Hindlimb muscle (tissue), 1 donor: ENCODE data around the gene KLHL29. TPM values are rescaled to one million over a fixed set of nuclear protein-coding genes. Genes with fewer than 3 reads are reported as not detected.

Experiments
- DNase-seq: peaks from one replicate; pipeline ENCODE4 v3.0.0-alpha.2; 2013
- polyA plus RNA-seq: library from polyadenylated mRNA; unstranded; fragments of 120-200 nt; gene quantifications from one replicate; pipeline ENCODE4 v1.2.1, GENCODE V29; 2013; ENCODE audit not compliant: insufficient read length

KLHL29 gene
- polyA plus RNA-seq, 1 donor, result 7.6 TPM

GRCh38 chr2:23596316-23596885 is 211.4 kb downstream of the KLHL29 start:
- DNase-seq, result no peak

GRCh38 chr2:23597687-23598086 is 212.7 kb downstream of the KLHL29 start:
- no peak for DNase-seq

GRCh38 chr2:23599006-23599405 is 214.0 kb downstream of the KLHL29 start:
- DNase-seq, result no peak

- DNase-seq, result no peak
These were observed 214.7 kb downstream of the KLHL29 start for GRCh38 chr2:23599667-23600066.

- DNase-seq, result no peak
These were observed 215.4 kb downstream of the KLHL29 start for GRCh38 chr2:23600346-23600745.

- no peak for DNase-seq
These were observed 216.5 kb downstream of the KLHL29 start for GRCh38 chr2:23601301-23601965.

DNA sequence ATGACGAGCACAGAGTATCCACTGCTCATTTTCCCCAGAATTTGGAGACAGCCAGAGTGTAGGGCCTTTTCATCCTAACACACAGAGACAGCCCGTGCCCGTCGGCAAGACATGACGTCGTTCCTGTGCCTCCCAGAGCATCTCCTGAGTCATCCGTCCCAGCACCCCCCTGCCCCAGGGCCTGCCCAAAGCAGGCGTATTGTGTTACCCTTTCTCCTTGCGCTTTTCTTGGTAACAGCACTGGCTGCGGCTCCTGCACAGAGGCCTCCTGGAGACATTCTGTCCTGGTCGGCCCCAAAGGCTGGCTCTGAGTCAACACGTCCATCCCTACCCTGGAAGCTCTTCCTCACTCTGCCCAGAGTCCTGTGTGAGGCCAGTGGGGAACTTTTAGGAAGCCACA is 217.1 kb downstream of the KLHL29 start:
- no peak for DNase-seq

DNA sequence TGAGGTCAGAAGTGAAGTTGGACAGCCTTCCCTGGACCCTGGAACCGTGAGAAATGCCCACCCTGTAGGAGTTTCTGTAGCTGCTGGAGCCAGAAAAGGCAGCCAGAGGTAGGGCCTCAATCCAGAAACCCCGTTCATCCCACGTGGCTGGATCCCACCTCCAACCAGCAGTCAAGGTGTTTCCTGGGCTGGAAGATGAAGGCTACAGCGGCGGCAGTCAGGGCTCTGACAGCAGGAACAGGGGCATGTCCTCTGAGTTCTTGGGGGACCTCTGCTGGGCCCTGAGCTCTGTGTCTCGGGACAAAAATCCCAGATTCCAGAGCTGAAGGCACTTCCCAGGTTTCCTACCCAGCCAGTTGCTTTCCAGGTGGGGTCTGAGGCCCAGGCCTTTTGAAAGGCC is 218.2 kb downstream of the KLHL29 start:
- no peak for DNase-seq

- DNase-seq, result no peak
These were observed 218.6 kb downstream of the KLHL29 start for GRCh38 chr2:23603581-23603980.

- no peak for DNase-seq
These were observed 219.8 kb downstream of the KLHL29 start for GRCh38 chr2:23604731-23605130.

GRCh38 chr2:23605236-23605635 is 220.3 kb downstream of the KLHL29 start:
- DNase-seq, result no peak

GRCh38 chr2:23606196-23606595 is 221.2 kb downstream of the KLHL29 start:
- DNase-seq, result no peak

- DNase-seq, result no peak
These were observed 222.0 kb downstream of the KLHL29 start for GRCh38 chr2:23606968-23607367.

GRCh38 chr2:23607925-23608324 is 222.9 kb downstream of the KLHL29 start:
- DNase-seq, result no peak

DNA sequence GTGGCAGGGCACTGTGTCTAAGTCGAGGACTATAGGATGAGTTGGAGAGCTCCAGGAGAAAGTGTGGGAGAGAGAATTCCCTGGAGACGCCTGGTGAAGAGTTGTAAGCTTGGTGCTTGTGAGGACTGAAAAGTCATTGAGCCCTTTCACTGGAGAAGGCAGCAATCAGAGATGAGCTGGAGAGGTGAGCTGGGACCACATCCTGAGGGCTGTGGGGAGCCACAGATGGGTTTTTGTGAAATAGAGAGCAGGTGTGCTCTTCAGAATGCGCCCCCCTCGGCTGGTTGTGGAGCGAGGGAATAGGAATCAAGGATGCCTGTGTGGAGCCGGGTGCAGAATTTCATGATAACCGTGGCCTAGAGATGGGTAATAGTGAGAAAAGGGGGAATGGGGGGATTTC is 224.3 kb downstream of the KLHL29 start:
- no peak for DNase-seq

- no peak for DNase-seq
These were observed 226.9 kb downstream of the KLHL29 start for GRCh38 chr2:23611839-23612238.

- DNase-seq, result no peak
These were observed 229.7 kb downstream of the KLHL29 start for GRCh38 chr2:23614701-23615100.

GRCh38 chr2:23615216-23616020 is 230.4 kb downstream of the KLHL29 start:
- no peak for DNase-seq

GRCh38 chr2:23616630-23617029 is 231.7 kb downstream of the KLHL29 start:
- no peak for DNase-seq

GRCh38 chr2:23617167-23617810 is 232.3 kb downstream of the KLHL29 start:
- peak; percentile 86 for DNase-seq

DNA sequence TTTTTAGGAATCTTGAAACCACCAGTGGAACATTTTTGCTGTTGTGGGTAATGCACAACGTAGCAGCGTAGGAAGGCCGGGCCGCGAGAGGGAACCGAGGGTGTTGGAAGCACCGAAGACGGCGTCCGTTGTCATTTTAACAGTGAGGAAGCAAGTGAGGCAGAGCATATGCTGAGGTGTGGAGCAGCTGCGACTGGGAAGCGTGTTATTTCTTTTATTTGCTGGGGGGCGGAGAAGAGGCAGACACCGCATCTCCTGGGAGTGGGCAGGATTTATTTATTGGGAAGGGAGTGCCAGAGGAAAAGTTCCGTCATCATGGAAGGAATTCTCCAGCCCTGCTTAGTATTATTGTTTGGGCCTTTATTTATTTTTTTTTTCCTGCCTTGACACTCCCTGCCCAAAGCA is 232.8 kb downstream of the KLHL29 start:
- peak; percentile 84 for DNase-seq

- no peak for DNase-seq
These were observed 233.3 kb downstream of the KLHL29 start for GRCh38 chr2:23618265-23618664.

GRCh38 chr2:23618794-23619530 is 234.0 kb downstream of the KLHL29 start:
- DNase-seq, result no peak
